Neural progenitor cell (in vitro differentiated cells): Measurements from ENCODE around the gene CCNY. TPM values are rescaled to one million over a fixed set of nuclear protein-coding genes. Genes with fewer than 3 reads are reported as not detected.

Source experiments
- DNase-seq: peaks from one replicate; pipeline ENCODE4 v3.0.0-alpha.2; 2016; ENCODE audit warnings: low spot score
- H2AFZ ChIP-seq: fragments of 200-600 bp; sonication (generic); replicated peaks from 2 replicates; pipeline ENCODE4 v1.6.1; 2016; ENCODE audit warnings: antibody characterized with exemption
- H3F3A ChIP-seq: fragments of 200-600 bp; sonication (generic); 2 replicates; pipeline ENCODE4 v1.6.1; 2016; ENCODE audit warnings: antibody characterized with exemption, low read depth
- H3K27ac ChIP-seq: fragments of 200-600 bp; sonication (generic); 2 replicates; pipeline ENCODE4 v1.5.1; 2016; ENCODE audit warnings: mild to moderate bottlenecking
- H3K27me3 ChIP-seq: fragments of 200-600 bp; sonication (generic); 2 replicates; pipeline ENCODE4 v1.6.1; 2016; ENCODE audit warnings: mild to moderate bottlenecking, moderate library complexity
- H3K36me3 ChIP-seq: fragments of 200-600 bp; sonication (generic); 2 replicates; pipeline ENCODE4 v1.5.1; 2016
- H3K4me1 ChIP-seq: fragments of 200-600 bp; sonication (generic); 2 replicates; pipeline ENCODE4 v1.6.1; 2016; ENCODE audit warnings: mixed run types
- H3K4me2 ChIP-seq: fragments of 200-600 bp; sonication (generic); 2 replicates; pipeline ENCODE4 v1.6.1; 2016
- H3K4me3 ChIP-seq: fragments of 200-600 bp; sonication (generic); 2 replicates; pipeline ENCODE4 v1.5.1; 2016
- H3K79me2 ChIP-seq: fragments of 200-600 bp; sonication (generic); 2 replicates; pipeline ENCODE4 v1.6.1; 2016; ENCODE audit warnings: low read depth
- H3K9ac ChIP-seq: fragments of 200-600 bp; sonication (generic); 2 replicates; pipeline ENCODE4 v1.6.1; 2016
- H3K9me3 ChIP-seq: fragments of 200-600 bp; sonication (generic); 2 replicates; pipeline ENCODE4 v1.5.1; 2016; ENCODE audit warnings: low read depth
- H4K20me1 ChIP-seq: fragments of 200-600 bp; sonication (generic); 2 replicates; pipeline ENCODE4 v1.6.1; 2016; ENCODE audit warnings: low read depth
- H3K27ac Mint-ChIP-seq: 3 replicates; pipeline ENCODE4 v1.8.0; 2021; ENCODE audit warnings: mixed read lengths
- H3K27me3 Mint-ChIP-seq: 2 replicates; pipeline ENCODE4 v1.8.0; 2022; ENCODE audit warnings: low read depth, mild to moderate bottlenecking, inconsistent platforms, moderate library complexity, mixed read lengths; ENCODE audit not compliant: insufficient read depth
- H3K36me3 Mint-ChIP-seq: 3 replicates; pipeline ENCODE4 v1.8.0; 2021; ENCODE audit warnings: mixed read lengths
- H3K4me1 Mint-ChIP-seq: 3 replicates; pipeline ENCODE4 v1.8.0; 2021; ENCODE audit warnings: mixed read lengths
- H3K4me3 Mint-ChIP-seq: 3 replicates; pipeline ENCODE4 v1.8.0; 2021; ENCODE audit warnings: mild to moderate bottlenecking, moderate library complexity, mixed read lengths
- H3K9me3 Mint-ChIP-seq: 3 replicates; pipeline ENCODE4 v1.8.0; 2020; ENCODE audit warnings: mixed read lengths
- EZH2 ChIP-seq: fragments of 200-600 bp; sonication (generic); IDR thresholded peaks from 2 replicates; pipeline ENCODE4 v1.6.1; 2017; ENCODE audit warnings: antibody characterized with exemption, mild to moderate bottlenecking, moderate library complexity
- EZH2phosphoT487 ChIP-seq: fragments of 200-600 bp; sonication (generic); IDR thresholded peaks from 2 replicates; pipeline ENCODE4 v1.6.1; 2017; ENCODE audit warnings: antibody characterized with exemption
- total RNA-seq: library from RNA; depleted of rRNA; stranded (reverse); fragments of >200 nt; gene quantifications from 2 replicates; pipeline ENCODE4 v1.2.3, GENCODE V29; 2015; ENCODE audit warnings: low replicate concordance
- TF ChIP-seq, protein P1 (sequence below): fragments of 200-600 bp; sonication (generic); IDR thresholded peaks from 2 replicates; pipeline ENCODE4 v1.5.1; 2017; ENCODE audit warnings: antibody characterized with exemption, mild to moderate bottlenecking

The CCNY gene
- total RNA-seq, 1 donor from 2014 or later = 46.7 TPM

DNA sequence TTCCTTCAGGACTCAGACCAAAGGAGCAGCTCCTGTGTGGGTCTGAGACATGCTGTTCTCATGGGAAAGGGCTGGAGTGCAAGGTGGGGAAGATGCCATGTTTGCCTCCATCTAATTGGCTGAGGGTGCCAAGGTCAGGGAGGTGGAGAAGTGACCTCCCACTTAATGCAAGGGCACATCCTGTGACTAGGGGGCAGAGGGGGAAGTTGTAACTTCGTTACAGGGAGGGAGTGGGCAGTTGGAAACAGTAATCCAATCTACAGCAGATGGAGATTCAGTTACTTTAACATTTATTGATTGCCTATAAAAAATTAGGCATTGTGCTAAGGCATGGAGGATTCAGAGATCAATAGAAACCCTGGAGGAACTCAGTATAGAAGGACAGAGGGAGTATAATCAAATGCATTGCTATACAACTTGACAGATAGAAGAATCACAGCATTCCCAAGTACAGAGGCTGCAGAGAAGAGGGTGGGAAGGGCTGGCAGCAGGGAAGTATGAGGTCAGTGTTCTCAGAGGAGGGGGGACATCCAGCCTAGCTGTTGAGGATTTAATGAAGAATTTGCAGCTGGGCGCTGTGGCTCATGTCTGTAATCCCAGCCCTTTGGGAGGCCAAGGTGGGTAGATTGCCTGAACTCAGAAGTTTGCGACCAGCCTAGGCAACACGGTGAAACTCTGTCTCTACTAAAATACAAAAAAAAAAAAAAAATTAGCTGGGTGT, 75.9 kb downstream of the CCNY start:
- no peaks in the 10 kb centered on the region for H3K36me3 Mint-ChIP-seq
- Histone ChIP-seq H3F3A (peaks cover 16% of the 10 kb centered on the region), H3K4me3 (no peak overlapping the region), H3K4me1 (peaks cover 25% of the 10 kb centered on the region), H3K27ac (no peak overlapping the region), H2AFZ (no peak overlapping the region), H3K9ac (no peak overlapping the region), H3K9me3 (no peaks in the 10 kb centered on the region), H4K20me1 (peaks cover 60% of the 10 kb centered on the region), H3K79me2 (peaks cover 78% of the 10 kb centered on the region), H3K36me3 (no peaks in the 10 kb centered on the region), H3K27me3 (no peaks in the 10 kb centered on the region), H3K4me2 (no peak overlapping the region)
- DNase-seq = no peak
- H3K4me3 Mint-ChIP-seq = no peak overlapping the region
- H3K27me3 Mint-ChIP-seq = peaks cover 6% of the 10 kb centered on the region
- peaks cover 40% of the 10 kb centered on the region for H3K4me1 Mint-ChIP-seq
- no peak overlapping the region for H3K27ac Mint-ChIP-seq
- TF ChIP-seq EZH2 (no peak), EZH2phosphoT487 (no peak)
- TF ChIP-seq, protein P1, sequence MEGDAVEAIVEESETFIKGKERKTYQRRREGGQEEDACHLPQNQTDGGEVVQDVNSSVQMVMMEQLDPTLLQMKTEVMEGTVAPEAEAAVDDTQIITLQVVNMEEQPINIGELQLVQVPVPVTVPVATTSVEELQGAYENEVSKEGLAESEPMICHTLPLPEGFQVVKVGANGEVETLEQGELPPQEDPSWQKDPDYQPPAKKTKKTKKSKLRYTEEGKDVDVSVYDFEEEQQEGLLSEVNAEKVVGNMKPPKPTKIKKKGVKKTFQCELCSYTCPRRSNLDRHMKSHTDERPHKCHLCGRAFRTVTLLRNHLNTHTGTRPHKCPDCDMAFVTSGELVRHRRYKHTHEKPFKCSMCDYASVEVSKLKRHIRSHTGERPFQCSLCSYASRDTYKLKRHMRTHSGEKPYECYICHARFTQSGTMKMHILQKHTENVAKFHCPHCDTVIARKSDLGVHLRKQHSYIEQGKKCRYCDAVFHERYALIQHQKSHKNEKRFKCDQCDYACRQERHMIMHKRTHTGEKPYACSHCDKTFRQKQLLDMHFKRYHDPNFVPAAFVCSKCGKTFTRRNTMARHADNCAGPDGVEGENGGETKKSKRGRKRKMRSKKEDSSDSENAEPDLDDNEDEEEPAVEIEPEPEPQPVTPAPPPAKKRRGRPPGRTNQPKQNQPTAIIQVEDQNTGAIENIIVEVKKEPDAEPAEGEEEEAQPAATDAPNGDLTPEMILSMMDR = no peak
- H3K9me3 Mint-ChIP-seq = no peaks in the 10 kb centered on the region

DNA sequence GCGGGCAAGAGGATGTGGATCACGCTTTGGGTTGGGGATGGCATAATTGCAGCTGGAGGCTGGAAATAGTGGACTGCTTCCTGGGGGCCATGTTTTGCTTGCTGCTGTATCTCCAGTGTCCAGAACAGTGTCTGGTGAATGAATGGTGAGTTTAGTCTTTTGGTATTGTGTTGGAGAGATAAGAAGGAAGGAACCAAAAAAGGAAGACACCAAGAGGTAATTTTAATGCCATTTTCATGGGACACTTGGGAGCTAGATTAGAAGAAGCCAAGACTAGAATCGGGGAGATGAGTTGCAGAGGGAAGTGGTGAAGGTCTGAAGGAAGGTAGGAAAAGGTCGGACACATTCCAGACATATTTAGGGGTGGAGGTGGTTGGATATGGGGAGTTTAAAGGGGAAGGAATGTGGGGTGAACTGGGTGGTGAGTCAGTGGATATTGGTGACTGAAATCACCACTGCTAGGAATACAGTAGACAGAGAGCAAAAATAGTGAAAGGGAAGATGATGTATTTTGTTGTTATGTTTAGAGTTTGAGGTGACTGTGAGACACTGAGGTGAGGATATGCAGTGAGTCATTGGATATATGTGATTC, 76.7 kb downstream of the CCNY start:
- Mint-ChIP-seq H3K9me3 (no peaks in the 10 kb centered on the region), H3K27ac (no peak overlapping the region), H3K36me3 (no peaks in the 10 kb centered on the region), H3K4me1 (peaks cover 47% of the 10 kb centered on the region), H3K27me3 (peaks cover 6% of the 10 kb centered on the region), H3K4me3 (no peak overlapping the region)
- TF ChIP-seq EZH2 (no peak), EZH2phosphoT487 (no peak)
- TF ChIP-seq, protein P1 = no peak
- H3K27me3 ChIP-seq = no peaks in the 10 kb centered on the region
- peaks cover 68% of the 10 kb centered on the region for H4K20me1 ChIP-seq
- H2AFZ ChIP-seq = no peak overlapping the region
- H3K79me2 ChIP-seq = peaks cover 82% of the 10 kb centered on the region
- DNase-seq = no peak
- no peak overlapping the region for H3K4me3 ChIP-seq
- no peaks in the 10 kb centered on the region for H3K9me3 ChIP-seq
- no peak overlapping the region for H3K4me2 ChIP-seq
- peaks cover 34% of the 10 kb centered on the region for H3K4me1 ChIP-seq
- H3K27ac ChIP-seq = no peak overlapping the region
- H3K36me3 ChIP-seq = no peaks in the 10 kb centered on the region
- peaks cover 18% of the 10 kb centered on the region for H3F3A ChIP-seq
- no peak overlapping the region for H3K9ac ChIP-seq

DNA sequence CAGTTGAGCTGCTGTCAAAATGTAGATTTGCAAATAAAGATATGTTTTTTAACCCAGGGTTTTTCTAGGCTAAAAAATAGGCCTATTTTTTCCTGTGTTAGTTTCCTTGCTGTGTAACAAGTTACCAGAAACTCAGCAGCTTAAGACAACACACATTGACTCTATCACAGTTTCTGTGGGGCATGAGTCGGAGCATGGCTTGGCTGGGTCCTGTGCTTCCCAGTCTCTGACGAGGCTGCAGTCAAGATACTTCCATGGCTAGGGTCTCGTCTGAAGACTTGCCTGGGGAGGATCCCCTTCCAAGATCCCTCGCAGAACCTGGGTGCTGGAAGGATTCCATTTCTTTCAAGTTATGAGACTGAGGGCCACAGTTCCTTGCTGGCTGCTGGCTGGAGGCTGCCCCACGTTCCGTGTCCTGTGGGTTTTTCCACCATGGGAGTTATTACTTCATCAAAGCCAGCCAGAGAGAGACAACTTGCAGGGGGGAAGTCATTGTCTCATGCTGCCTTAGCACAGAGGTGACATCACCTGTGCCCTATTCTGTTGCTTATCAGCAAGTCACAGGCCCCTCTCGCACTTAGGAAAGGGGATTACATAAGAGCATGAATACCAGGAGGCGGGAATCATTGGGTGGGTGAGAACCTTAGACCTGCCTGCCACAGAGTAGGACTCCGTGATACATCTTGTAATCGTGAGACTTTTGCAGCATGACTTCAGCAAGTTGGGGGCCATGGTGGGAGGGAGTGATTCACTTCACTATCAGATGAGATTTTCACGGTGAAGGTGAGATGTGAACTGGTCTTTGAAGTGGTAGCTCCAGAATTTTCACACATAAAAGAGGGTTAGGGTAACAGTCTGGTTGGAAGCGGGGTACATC, 77.9 kb downstream of the CCNY start:
- Histone ChIP-seq H3K9ac (no peak overlapping the region), H3K9me3 (no peaks in the 10 kb centered on the region), H3K4me2 (no peak overlapping the region), H3K36me3 (no peaks in the 10 kb centered on the region), H3K4me1 (peaks cover 37% of the 10 kb centered on the region), H2AFZ (no peak overlapping the region), H3K27ac (no peak overlapping the region), H4K20me1 (peaks cover 69% of the 10 kb centered on the region), H3K27me3 (no peaks in the 10 kb centered on the region), H3K79me2 (peaks cover 82% of the 10 kb centered on the region), H3K4me3 (no peak overlapping the region), H3F3A (peaks cover 18% of the 10 kb centered on the region)
- Mint-ChIP-seq H3K9me3 (no peaks in the 10 kb centered on the region), H3K27me3 (peaks cover 11% of the 10 kb centered on the region), H3K27ac (peak overlapping the region; percentile 40), H3K4me3 (no peak overlapping the region), H3K36me3 (no peaks in the 10 kb centered on the region), H3K4me1 (peaks cover 55% of the 10 kb centered on the region)
- DNase-seq = no peak
- TF ChIP-seq EZH2phosphoT487 (no peak), EZH2 (no peak)
- TF ChIP-seq, protein P1 = no peak
